Effector memory CD4-positive, alpha-beta T cell (primary cell): ENCODE measurements around the gene ITPR2.

ENCODE experiments used
- DNase-seq, 3 donors: peaks; one replicate each; pipeline ENCODE4 v3.0.0-alpha.2; 2020
- H3K27ac ChIP-seq: 2 replicates; pipeline ENCODE4 v1.7.0; 2013; ENCODE audit warnings: mild to moderate bottlenecking, low read length, moderate library complexity; ENCODE audit not compliant: insufficient read depth, poor library complexity, severe bottlenecking
- H3K27me3 ChIP-seq: replicated peaks from 2 replicates; pipeline ENCODE4 v1.7.0; 2013; ENCODE audit warnings: mild to moderate bottlenecking, low read length; ENCODE audit not compliant: insufficient read depth, control insufficient read depth, poor library complexity, severe bottlenecking
- H3K36me3 ChIP-seq: 2 replicates; pipeline ENCODE4 v1.7.0; 2013; ENCODE audit warnings: mild to moderate bottlenecking, low read length, moderate library complexity; ENCODE audit not compliant: control insufficient read depth, insufficient read depth
- H3K4me1 ChIP-seq: 2 replicates; pipeline ENCODE4 v1.7.0; 2013; ENCODE audit warnings: low read length, mild to moderate bottlenecking; ENCODE audit not compliant: control insufficient read depth, insufficient read depth, poor library complexity, severe bottlenecking
- H3K4me3 ChIP-seq: 2 replicates; pipeline ENCODE4 v1.7.0; 2013; ENCODE audit warnings: low read length, low read depth, mild to moderate bottlenecking; ENCODE audit not compliant: insufficient read depth, poor library complexity, severe bottlenecking
- H3K9me3 ChIP-seq: 2 replicates; pipeline ENCODE4 v1.7.0; 2013; ENCODE audit warnings: mild to moderate bottlenecking, low read length, moderate library complexity; ENCODE audit not compliant: control insufficient read depth

ITPR2 gene

DNA sequence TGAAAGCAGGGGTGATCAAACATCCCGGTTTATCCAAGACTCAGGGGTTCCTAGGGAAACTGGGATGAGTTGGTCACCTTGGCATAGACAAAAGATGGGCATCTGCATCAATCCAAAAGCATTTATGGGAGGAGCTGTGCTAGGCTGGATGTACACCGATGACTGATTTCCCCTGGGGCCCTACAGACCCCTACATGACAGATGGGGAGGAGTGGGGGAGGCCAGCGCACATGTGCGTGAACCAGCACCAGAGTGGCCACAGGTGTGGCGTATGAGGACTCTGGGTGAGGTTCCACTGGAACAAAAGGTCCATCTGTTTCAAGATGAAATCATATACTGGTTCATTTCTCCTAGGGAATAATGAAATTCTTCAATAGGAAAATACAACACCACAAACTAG, 210.4 kb downstream of the ITPR2 start:
- H3K4me1 ChIP-seq, result no peaks in the 10 kb centered on the region
- H3K36me3 ChIP-seq, result peaks cover 30% of the 10 kb centered on the region
- H3K9me3 ChIP-seq, result no peaks in the 10 kb centered on the region
- no peak overlapping the region for H3K4me3 ChIP-seq
- H3K27me3 ChIP-seq, result no peaks in the 10 kb centered on the region
- H3K27ac ChIP-seq, result no peak overlapping the region
- no peak for DNase-seq

DNA sequence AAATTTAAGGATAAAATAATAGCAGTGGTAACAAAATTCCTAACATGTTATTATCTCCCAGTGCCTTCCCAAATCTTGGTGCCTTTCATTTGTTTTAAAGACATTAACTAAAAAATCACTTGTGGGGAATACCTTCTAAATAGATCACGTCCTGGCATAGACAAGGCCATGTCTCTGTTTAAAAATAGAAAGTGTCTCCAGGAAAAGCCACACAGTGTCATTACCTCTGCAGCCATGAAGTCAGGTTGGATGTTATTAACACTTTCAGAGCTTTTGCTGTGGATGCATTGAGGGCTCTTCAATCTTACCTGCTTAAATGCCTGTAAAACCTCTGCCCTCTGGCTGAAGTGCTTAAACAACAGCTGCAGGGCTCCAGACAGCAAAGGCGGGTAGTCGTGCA, 211.1 kb downstream of the ITPR2 start:
- Histone ChIP-seq H3K4me1 (no peaks in the 10 kb centered on the region), H3K9me3 (no peaks in the 10 kb centered on the region), H3K27ac (no peak overlapping the region), H3K36me3 (peaks cover 30% of the 10 kb centered on the region), H3K4me3 (no peak overlapping the region), H3K27me3 (no peaks in the 10 kb centered on the region)
- no peak for DNase-seq

DNA sequence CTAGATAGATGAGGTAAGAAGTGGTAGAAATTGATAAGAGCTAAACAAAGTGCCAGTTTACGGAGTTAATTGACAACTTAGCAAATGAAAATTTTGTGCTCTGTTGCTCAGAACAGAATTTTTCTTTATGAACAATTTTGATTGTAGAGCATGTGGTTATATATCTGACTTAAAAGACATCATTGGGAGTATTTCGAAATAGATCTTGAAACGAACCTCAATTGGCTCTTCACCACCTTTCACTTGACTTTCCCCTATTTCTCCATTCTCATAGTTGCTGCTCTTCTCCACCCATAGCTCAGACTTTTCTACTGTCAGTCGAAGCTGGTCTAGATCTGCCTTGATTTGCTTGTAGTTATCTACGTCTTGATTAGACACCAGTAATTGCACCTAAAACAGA, 212.1 kb downstream of the ITPR2 start:
- H3K9me3 ChIP-seq, result no peaks in the 10 kb centered on the region
- H3K27me3 ChIP-seq, result no peaks in the 10 kb centered on the region
- no peak for DNase-seq

GRCh38 chr12:26617513-26617912, 215.5 kb downstream of the ITPR2 start:
- no peaks in the 10 kb centered on the region for H3K4me1 ChIP-seq
- H3K36me3 ChIP-seq, result peaks cover 23% of the 10 kb centered on the region
- DNase-seq, result no peak
- no peak overlapping the region for H3K27ac ChIP-seq
- H3K4me3 ChIP-seq, result no peak overlapping the region
- no peaks in the 10 kb centered on the region for H3K9me3 ChIP-seq
- no peaks in the 10 kb centered on the region for H3K27me3 ChIP-seq

More for the DNA sequence above, 212.1 kb downstream of the ITPR2 start:
- Histone ChIP-seq H3K4me1 (no peaks in the 10 kb centered on the region), H3K36me3 (peaks cover 30% of the 10 kb centered on the region), H3K4me3 (no peak overlapping the region), H3K27ac (no peak overlapping the region)

GRCh38 chr12:26614011-26614616, 218.9 kb downstream of the ITPR2 start:
- H3K4me1 ChIP-seq, result no peaks in the 10 kb centered on the region
- DNase-seq, result no peak
- no peak overlapping the region for H3K27ac ChIP-seq
- H3K4me3 ChIP-seq, result no peak overlapping the region
- H3K9me3 ChIP-seq, result no peaks in the 10 kb centered on the region
- H3K27me3 ChIP-seq, result no peaks in the 10 kb centered on the region
- peaks cover under 1% of the 10 kb centered on the region for H3K36me3 ChIP-seq

DNA sequence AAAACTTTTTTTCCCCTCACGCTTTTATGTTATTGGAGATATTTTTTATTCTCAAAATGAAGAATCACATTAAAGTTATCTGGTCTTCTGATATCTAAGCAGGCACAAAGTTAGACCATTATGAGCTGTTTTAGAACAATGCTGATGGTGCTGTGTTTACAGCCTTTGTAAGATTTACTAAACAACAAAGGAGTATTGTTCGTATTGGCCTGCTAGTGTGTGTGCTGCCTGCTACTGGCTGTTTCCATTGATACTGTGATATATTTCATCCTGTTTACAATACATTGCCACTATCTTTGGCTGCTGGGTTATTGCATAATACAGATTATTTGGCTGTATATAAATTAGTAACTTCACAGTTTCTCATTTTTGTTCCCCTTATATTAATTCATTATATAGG, 220.8 kb downstream of the ITPR2 start:
- Histone ChIP-seq H3K4me3 (no peak overlapping the region), H3K36me3 (no peaks in the 10 kb centered on the region), H3K27me3 (no peaks in the 10 kb centered on the region), H3K4me1 (no peaks in the 10 kb centered on the region), H3K9me3 (no peaks in the 10 kb centered on the region), H3K27ac (no peak overlapping the region)
- no peak for DNase-seq

- Histone ChIP-seq H3K4me3 (no peak overlapping the region), H3K27me3 (no peaks in the 10 kb centered on the region), H3K4me1 (no peaks in the 10 kb centered on the region), H3K27ac (no peak overlapping the region), H3K9me3 (no peaks in the 10 kb centered on the region), H3K36me3 (no peaks in the 10 kb centered on the region)
- no peak for DNase-seq
Measured at GRCh38 chr12:26611598-26611997, 221.4 kb downstream of the ITPR2 start.

GRCh38 chr12:26610774-26611173, 222.2 kb downstream of the ITPR2 start:
- no peaks in the 10 kb centered on the region for H3K4me1 ChIP-seq
- no peak overlapping the region for H3K4me3 ChIP-seq
- DNase-seq, result no peak
- no peaks in the 10 kb centered on the region for H3K27me3 ChIP-seq
- no peaks in the 10 kb centered on the region for H3K9me3 ChIP-seq
- no peak overlapping the region for H3K27ac ChIP-seq
- no peaks in the 10 kb centered on the region for H3K36me3 ChIP-seq

DNA sequence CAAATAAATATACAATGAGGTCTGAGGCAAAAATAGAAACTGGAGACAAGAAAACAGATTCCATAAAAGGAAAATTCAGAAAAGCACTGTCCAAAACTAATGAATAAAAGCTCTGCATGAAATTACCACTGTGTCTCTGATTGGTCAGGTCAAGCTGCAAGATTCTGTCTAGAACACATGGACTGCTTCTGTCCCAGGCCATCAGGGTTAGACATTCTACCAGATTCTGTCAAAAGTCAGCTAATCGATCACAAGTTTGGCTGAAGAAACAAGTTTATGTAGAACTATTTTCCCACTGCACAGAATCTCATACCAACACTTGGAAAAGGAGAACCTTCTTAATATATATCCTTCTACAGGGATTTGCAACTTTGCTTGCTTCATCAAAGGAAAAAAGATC, 223.0 kb downstream of the ITPR2 start:
- no peaks in the 10 kb centered on the region for H3K4me1 ChIP-seq
- H3K36me3 ChIP-seq, result no peaks in the 10 kb centered on the region
- H3K27ac ChIP-seq, result no peak overlapping the region
- no peak overlapping the region for H3K4me3 ChIP-seq
- no peaks in the 10 kb centered on the region for H3K27me3 ChIP-seq
- no peak for DNase-seq
- no peaks in the 10 kb centered on the region for H3K9me3 ChIP-seq

GRCh38 chr12:26608706-26609105, 224.3 kb downstream of the ITPR2 start:
- no peak for DNase-seq
- Histone ChIP-seq H3K27me3 (no peaks in the 10 kb centered on the region), H3K4me1 (no peaks in the 10 kb centered on the region), H3K9me3 (no peaks in the 10 kb centered on the region), H3K4me3 (no peak overlapping the region), H3K36me3 (no peaks in the 10 kb centered on the region), H3K27ac (no peak overlapping the region)
